Stimulated activated CD4-positive, alpha-beta T cell treated with anti-CD3 and anti-CD28 coated beads, Interleukin-1b, Interleukin-23, amount 100 ng/mL, for 4 hours (primary cell): ENCODE measurements around the gene INPP5A.
"Not testable (repeated sequence)": the region's sequence is repeated elsewhere in the genome, so short reads cannot be mapped to it uniquely, and the experiment has no call there.

Experiments used
- DNase-seq, 2 donors: peaks; one replicate each; pipeline ENCODE4 v3.0.0-alpha.2; 2020; ENCODE audit warnings: low read depth in 2 of 2

INPP5A gene, protein sequence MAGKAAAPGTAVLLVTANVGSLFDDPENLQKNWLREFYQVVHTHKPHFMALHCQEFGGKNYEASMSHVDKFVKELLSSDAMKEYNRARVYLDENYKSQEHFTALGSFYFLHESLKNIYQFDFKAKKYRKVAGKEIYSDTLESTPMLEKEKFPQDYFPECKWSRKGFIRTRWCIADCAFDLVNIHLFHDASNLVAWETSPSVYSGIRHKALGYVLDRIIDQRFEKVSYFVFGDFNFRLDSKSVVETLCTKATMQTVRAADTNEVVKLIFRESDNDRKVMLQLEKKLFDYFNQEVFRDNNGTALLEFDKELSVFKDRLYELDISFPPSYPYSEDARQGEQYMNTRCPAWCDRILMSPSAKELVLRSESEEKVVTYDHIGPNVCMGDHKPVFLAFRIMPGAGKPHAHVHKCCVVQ

GRCh38 chr10:132537684-132538001, at the start of gene INPP5A:
Gene INPP5A (plus strand): TSS chr10:132537787. CDS start chr10:132538097, 310 bp downstream.
- no peak for DNase-seq

DNA sequence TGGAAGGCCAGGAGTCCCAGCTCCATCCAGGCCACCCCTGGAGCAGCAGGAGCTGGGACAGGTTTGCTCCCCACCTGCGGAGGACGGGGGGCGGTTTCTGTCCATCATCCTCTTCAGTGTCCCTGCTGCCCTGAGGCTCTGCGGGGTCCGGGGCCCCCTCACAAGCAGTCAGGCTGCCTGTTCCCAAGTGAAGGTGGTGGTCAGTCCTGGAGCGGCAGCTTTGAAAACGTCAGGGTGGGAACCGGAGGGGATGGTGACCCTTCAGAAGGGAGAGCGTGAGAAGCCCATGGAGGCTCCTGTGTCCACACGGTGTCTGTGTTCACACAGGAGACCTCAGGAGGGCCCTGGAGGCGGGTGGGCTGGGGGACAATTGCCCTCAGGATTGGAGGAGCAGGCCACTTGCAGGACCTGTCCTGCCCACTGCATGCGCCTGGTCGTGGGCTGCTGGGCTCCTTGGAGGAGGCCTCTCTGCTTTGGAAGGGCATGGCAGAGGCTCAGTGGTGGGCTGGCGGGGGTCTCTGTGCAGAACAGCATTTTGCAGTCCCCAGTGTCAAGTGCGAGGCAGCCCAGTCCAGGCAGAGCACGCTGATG, 49.3 kb upstream of the INPP5A start:
- DNase-seq = no peak

GRCh38 chr10:132489053-132489703, 48.4 kb upstream of the INPP5A start:
- DNase-seq = no peak

DNA sequence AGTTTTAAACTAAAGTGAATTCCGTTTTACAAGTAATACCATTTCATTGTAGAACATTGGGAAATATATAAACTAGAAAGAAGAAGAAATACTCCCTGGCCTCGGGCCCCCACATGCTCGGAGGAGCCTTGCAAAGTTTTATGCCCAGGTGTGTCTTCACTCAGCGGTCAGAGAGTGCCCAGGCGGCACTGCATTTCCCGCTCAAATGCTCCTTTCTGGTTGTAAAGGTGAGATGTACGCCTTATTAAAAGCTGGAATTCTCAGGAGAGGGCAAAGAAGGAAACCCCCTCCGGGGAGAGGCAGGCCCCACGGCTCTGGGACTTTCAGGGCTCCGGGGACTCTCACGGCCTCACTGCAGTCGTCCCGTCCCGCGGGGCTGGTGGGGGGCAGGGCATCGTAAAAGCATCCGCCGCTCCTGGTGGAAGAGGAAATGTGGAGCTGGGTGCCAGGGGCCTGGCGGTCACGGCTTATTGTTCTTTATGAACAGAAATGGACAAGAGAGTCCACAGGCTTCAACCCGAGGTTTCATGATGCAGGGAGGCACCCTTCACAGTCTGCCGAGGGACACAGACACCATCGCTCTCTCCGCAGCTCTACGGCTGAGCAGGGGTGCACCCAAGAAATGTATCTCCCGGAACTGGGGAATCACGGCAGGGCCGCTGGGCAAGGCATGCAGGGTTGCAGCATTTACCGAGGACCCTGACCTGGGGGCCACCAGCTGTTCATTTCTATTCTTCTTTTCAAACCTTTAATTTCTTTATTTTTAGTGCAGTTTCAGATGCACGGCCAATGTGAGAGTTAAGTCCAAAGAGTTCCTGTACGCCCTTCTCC, 47.7 kb upstream of the INPP5A start:
- DNase-seq = no peak

GRCh38 chr10:132491534-132491933, 46.1 kb upstream of the INPP5A start:
- not testable (repeated sequence) for DNase-seq

- no peak for DNase-seq
Observed at GRCh38 chr10:132492323-132493025, 45.1 kb upstream of the INPP5A start.

GRCh38 chr10:132493246-132493755, 44.3 kb upstream of the INPP5A start:
- no peak for DNase-seq

DNA sequence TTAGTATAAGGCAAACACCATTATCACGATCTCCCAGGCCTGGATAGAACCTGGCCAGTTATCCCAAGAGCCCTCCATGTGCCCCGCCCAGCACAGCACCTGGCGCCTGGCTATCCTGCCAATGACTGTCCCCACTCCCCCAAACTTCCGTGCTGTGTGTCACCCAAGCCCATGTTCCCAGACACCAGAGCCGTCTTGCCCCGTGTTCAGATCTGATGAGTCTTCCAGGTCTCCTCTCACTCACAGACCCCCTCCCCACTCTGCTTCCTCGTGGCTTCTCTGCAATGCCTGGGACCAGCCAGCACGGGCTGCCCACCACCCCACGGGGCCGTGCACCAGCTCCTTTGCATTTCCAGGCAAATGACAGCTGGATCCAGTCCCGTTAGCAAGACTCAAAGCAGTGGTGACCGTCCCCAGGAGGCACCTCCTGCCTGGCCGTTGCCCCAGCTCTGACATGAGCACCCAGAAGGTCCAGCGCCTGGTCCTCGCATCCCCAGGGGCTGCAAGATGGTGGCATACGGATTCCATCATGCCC, 43.8 kb upstream of the INPP5A start:
- DNase-seq = no peak

GRCh38 chr10:132494866-132495630, 42.5 kb upstream of the INPP5A start:
- no peak for DNase-seq

DNA sequence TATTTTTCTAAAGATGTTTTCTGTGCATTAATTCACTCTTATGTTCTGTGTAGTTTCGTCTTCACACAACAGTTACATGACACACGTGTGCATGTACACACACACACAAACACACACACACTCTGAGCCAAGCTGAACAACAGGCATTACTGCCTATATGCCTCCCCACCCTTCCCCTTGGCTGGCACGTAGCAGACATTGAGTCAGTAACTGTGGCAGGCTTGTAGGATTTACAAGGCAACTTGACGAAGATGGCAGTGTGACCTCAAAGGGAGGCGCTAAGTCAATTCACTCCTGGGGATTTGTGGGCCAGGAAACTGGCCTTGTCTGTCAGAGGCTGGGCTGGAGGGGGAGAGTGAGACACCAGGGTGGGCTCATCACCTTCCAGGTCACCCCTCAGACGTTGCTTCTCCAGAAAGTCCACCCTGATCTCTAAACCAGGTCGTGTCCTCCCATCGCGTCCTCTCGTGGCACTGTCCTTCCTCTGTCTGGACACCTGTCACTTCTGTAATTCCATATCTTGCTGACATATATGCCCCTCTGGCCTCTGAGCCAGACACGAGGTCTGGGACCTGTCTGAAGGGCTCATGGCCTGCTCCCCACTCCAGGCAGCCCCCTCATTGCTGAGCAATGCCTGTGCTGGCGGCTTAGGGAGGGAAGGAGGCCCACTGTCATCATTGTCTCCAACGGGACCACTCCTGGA, 41.1 kb upstream of the INPP5A start:
- DNase-seq = no peak

- DNase-seq = no peak
Observed at GRCh38 chr10:132497063-132497680, 40.4 kb upstream of the INPP5A start.

DNA sequence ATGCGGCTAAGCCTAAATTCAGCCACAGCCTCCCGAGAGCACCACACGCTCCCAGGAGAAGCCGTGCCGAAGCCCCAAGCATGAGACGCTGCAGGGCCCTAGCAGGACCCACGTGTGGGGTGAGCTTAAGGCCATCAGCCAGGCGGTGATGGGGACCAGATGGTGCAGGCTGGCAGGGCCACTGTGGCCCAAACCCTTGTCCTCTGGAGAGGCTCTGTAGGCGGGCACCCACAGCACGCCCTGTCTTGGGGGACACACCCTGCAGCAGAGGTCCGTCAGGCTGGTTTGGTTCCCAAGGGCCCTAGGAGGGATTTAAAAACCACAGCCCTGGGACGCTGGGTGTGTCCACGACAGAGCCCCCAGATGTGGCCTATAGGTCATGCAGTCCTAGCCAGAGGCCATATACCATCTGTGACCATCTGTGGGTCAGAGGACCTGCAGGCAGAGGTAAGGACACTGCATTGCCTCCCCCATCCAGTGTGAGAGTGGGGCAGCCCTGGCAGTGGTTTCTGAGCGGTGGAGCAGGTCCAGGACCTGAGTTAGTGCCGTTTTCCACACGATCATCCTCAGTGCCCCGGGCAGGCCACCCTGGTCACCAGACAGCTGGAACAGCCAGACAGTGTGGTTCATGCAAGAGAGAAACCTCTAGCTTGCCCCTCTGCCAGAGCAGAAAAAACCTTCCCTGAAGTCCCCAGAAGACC, 39.6 kb upstream of the INPP5A start:
- no peak for DNase-seq

GRCh38 chr10:132498562-132499366, 38.8 kb upstream of the INPP5A start:
- DNase-seq = no peak

DNA sequence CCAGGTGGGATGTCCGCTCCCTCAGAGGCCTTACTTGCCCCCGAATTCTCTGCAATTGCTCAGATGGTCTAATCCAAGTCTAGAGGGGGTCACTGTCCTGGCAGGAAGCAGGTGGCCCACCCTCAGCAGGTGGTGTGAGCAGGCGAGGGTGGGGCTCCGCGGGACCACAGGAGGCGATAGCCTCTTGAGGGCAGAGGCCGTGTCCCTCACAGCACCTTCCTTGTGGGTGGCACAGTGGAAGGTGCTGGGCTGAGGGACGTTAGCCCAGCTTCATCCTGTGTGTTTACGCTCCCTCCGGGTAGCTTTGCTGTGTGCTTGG, 38.3 kb upstream of the INPP5A start:
- DNase-seq = no peak

GRCh38 chr10:132500781-132501415, 36.7 kb upstream of the INPP5A start:
- no peak for DNase-seq

DNA sequence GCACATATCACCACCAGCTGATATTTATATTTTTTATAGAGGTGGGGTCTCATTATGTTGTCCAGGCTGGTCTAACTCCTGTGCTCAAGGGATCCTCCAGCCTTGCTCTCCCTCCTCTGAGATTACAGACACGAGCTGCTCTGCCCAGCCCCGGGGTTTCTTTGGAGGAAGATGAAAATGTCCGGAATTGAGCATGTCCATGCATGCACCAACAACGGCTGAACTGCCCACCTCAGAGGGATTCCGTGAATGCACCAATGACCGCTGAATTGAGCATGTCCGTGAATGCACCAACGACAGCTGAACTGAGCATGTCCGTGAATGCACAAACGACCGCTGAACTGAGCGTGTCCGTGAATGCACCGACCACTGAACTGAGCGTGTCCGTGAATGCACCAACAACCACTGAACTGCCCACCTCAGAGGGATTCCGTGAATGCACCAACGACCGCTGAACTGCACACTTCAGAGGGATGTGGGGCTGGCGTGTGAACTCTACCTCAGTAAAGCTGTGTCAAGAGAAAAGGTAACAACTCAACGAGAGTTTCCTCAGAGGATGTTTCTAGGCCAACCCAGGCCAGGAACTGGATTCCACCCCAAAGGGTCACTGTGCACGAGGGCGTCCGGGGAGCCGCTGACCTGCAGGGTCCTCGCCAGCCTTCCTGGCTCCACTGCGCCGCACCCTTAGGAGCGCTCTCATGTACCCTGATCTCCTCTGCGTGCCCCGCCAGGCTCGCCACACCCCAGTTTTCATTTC, 34.9 kb upstream of the INPP5A start:
- no peak for DNase-seq
